Kasumi-1 (cell line): ENCODE measurements around the gene DNMT1.
A peak's percentile ranks its signal among the peaks of the same experiment; 100 is the strongest.

Source experiments
- DNase-seq, 2 experiments: peaks; one replicate each; lab custom pipeline; 2025; lab: John Stamatoyannopoulos, UW

The DNMT1 gene

GRCh38 chr19:10112895-10113591, 81.7 kb downstream of the DNMT1 start:
- peak; percentile 61 to 64 for DNase-seq

- DNase-seq = peak; percentile 53 to 54
These were observed 82.6 kb downstream of the DNMT1 start for GRCh38 chr19:10112037-10112761.

- peak; percentile 79 to 86 for DNase-seq
These were observed 83.3 kb downstream of the DNMT1 start, which contains the start of gene P2RY11 for GRCh38 chr19:10111405-10111811. Gene P2RY11 (plus strand): TSS chr19:10111693. CDS start chr19:10111722, 29 bp downstream.

- no peak for DNase-seq
These were observed 83.8 kb downstream of the DNMT1 start for GRCh38 chr19:10110972-10111317.

DNA sequence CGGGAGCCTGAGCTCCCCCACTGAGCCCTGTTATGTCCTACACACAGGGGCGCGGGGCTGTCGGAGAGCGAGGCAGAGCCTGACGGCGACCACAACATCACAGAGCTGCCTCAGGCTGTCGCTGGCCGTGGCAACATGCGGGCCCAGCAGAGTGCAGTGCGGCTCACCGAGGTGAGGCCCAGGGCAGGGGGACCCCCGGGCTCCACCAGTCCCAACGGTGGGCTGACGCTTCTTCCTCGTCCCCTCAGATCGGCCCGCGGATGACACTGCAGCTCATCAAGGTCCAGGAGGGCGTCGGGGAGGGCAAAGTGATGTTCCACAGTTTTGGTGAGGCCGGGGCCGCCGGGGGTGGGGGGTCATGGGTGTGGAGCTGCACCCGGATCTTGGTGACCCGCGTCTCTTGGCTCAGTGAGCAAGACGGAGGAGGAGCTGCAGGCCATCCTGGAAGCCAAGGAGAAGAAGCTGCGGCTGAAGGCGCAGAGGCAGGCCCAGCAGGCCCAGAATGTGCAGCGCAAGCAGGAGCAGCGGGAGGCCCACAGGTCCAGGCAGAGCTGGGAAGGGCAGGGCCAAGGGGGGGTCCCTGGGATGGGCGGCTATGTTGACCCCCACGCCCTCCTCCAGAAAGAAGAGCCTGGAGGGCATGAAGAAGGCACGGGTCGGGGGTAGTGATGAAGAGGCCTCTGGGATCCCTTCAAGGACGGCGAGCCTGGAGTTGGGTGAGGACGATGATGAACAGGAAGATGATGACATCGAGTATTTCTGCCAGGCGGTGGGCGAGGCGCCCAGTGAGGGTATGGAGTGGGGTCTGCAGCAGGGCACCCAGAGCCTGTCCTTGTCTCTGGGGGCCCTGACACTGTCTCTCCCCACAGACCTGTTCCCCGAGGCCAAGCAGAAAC, 84.4 kb downstream of the DNMT1 start:
- DNase-seq = no peak

GRCh38 chr19:10109528-10109927, 85.2 kb downstream of the DNMT1 start:
- DNase-seq = no peak

DNA sequence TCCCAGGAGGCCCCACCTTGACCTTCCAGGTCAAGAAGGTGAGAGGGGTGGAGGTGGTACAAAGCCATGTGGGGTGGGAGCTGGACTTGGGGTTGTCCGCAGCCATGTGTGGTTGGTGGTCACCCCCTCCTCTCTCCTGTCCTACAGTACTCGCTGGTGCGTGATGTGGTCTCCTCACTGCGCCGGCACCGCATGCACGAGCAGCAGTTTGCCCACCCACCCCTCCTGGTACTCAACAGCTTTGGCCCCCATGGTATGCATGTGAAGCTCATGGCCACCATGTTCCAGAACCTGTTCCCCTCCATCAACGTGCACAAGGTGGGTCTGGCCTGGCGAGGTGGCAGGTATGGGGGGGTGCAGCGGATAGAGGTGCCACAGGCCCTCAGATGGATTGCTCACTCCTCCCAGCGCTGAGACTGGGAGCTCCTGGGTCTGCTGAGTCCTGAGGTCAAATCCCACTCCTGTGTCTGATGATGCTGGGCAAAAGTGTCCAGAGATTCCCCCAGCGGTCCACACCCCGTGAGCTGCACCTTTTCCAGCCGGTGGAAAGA, 86.9 kb downstream of the DNMT1 start:
- DNase-seq = no peak

DNA sequence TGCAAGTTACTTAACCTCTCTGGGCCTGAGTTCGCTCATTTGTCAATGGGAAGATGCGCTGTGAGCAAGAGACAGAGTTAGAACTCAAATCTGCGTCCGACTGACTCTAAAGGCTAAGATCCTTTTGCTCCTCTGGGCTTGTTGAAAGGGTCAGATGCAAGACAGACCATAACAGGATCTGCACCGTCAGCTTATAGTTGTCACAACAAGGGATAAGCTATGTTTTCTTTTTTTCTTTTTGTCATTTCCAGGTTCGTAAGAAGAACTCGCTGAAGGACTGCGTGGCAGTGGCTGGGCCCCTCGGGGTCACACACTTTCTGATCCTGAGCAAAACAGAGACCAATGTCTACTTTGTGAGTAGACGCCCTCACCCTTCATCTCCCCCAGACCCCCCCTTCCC, 87.5 kb downstream of the DNMT1 start:
- no peak for DNase-seq

GRCh38 chr19:10106100-10106936, 88.4 kb downstream of the DNMT1 start, which contains the start of gene PPAN:
Gene PPAN (plus strand): TSS chr19:10106362. CDS start chr19:10106395, 33 bp downstream.
- DNase-seq = peak; percentile 97 to 98

DNA sequence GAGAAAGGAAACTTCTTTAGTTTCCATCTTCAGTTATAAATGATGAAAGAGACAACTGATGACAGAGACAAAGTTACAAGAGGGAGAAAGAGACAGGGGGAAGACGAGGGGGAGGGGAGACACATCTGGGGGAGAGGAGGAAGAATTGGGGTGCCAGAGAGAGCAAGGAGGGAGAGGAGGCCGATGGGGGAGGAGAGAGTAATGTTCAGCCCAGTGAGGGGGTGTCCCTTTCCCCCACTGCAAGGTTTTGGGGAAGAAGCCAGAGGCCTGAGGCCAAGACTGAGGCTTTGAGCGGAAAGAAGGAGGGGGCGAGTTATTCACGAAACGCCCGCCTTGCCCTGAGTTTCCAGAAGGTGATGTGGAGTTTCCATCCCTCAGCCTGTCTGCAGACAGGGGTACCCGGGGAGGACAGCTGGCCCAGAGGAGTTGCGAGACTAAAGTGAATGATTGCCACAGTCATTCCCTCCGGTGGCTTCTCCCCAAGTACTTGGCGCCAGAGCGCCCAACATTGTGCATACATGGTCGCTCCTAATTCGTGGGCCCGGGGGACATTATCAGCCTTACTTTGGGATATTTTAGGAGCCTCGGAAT, 89.1 kb downstream of the DNMT1 start:
- DNase-seq = no peak

GRCh38 chr19:10104665-10105508, 89.9 kb downstream of the DNMT1 start:
- peak; percentile 59 to 61 for DNase-seq

- DNase-seq = no peak
These were observed 90.6 kb downstream of the DNMT1 start for GRCh38 chr19:10104130-10104513.

DNA sequence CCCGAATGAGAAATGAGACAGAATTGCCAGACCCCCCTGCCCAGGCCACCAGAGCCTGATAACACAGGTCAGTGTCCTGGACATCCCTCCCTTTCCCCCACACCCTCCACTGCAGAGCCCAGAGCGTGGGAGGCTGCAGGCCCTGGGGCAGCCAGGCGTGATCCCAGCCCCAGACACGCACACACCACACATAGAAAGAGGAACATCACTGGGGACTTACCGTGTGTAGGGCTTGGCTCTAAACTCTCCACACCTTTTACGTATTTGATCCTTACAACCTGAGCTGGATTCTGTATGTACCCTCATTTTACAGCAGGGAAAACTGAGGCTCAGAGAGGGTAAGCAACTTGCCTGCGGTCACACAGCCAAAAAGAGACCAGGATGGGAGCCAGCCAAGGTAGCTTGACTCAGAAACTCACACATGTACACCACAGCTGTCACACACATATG, 91.9 kb downstream of the DNMT1 start:
- peak; percentile 27 to 43 for DNase-seq

- DNase-seq = no peak
These were observed 94.5 kb downstream of the DNMT1 start for GRCh38 chr19:10100163-10100785.

GRCh38 chr19:10096615-10096963, 98.2 kb downstream of the DNMT1 start:
- no peak for DNase-seq

GRCh38 chr19:10095948-10096614, 98.7 kb downstream of the DNMT1 start:
- DNase-seq = peak; percentile 61 to 86

GRCh38 chr19:10095622-10095947, 99.2 kb downstream of the DNMT1 start:
- DNase-seq = no peak

GRCh38 chr19:10093295-10094186, 101.2 kb downstream of the DNMT1 start:
- DNase-seq = peak; percentile 22 to 33
